Raji (cell line): ENCODE results near the gene NGEF.

Experiments
- POLR2A ChIP-seq: IDR thresholded peaks from 2 replicates; pipeline ENCODE4 v1.6.1; 2011; ENCODE audit warnings: low read depth, low read length, control low read depth; ENCODE audit not compliant: insufficient read depth

NGEF gene

GRCh38 chr2:232925821-232926156 is 87.3 kb downstream of the NGEF start:
- no peak for TF ChIP-seq POLR2A

DNA sequence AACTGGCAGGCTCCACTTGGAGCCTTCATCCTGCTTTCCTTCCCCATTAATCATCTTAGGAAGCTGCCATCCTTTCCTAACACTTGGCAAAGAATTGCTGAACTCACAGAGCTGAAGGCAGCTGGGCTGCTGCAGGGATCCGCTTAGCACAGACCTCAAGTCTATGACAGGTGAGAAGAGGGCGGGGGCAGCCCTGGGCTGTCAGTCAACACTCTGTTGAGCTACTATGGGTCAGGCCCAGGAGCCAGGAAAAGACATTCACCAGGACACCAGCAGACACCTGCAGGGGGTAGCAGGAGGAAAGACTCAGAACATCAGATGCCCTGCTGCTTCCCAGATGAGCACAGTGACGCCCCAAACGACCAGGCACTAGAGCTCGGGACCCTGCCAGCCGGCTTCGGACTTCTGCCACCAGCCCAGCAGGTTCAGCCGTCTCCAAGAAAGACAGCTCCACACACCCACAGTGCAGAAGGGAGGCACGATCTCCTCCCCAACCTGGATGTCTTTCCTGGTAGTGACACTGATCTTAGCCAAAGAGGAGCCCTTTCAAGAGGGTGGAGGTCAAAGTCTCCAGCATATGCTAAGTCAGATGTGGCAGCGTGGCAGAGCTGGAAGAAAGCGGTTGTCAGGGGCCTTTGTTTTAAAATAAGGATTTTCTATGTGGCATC is 87.8 kb downstream of the NGEF start:
- TF ChIP-seq POLR2A = no peak

DNA sequence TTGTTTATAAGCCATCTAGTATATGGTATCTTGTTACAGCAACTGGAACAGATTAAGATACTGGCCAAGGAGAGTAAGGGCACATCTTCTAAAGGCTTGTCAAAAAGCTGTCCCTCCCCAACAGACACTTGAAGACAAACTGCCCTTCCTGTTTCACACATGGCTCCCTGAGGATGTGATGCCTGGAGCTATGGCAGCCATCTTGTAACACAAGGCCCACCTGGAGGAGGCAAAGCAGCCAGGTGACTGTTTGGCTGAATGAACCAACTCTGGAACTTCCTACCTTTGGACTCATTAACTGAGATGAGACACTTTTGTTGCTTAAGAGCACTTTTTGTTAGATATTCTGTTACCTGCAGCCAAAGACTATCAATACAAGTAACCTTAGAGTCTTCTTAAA is 88.6 kb downstream of the NGEF start:
- no peak for TF ChIP-seq POLR2A

GRCh38 chr2:232920760-232921159 is 92.3 kb downstream of the NGEF start:
- TF ChIP-seq POLR2A = no peak

DNA sequence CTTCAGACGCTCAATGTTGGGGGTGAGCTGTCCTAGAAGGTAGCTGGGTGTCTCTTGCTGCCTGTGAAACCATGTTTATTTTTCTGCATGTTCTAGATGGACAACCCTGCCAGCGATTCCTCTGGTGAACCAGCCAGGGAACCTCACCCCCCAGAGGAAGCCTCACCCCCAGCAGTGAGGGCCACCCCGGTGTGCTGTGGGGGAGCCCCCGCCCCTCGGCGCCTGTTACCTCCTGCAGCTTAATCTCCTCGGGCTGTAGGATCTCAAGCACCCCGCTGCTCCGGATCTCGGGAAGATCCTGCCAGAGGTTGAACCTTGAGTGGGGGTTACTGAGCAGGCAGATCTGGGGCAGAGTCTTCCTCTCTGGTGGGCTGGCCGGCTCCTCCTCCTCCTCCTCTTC is 93.0 kb downstream of the NGEF start:
- no peak for TF ChIP-seq POLR2A

GRCh38 chr2:232919141-232919540 is 93.9 kb downstream of the NGEF start:
- no peak for TF ChIP-seq POLR2A

DNA sequence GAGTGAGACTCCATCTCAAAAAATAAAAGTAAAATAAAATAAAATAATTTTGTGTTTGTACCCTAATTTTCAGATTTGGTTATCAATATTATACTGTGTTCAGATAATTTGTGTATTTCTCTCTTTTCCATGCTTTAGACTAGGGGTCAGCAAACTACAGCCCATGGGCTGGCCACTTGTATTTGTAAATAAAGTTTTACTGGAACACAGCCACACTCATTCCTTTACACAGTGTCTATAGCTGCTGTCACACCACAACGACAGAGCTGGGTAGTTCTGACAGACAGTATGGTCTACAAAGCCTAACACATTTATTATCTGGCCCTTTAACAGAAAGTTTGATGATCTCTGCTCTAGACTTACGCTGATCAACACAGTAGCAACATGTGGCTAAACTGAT is 99.2 kb downstream of the NGEF start:
- TF ChIP-seq POLR2A = no peak

DNA sequence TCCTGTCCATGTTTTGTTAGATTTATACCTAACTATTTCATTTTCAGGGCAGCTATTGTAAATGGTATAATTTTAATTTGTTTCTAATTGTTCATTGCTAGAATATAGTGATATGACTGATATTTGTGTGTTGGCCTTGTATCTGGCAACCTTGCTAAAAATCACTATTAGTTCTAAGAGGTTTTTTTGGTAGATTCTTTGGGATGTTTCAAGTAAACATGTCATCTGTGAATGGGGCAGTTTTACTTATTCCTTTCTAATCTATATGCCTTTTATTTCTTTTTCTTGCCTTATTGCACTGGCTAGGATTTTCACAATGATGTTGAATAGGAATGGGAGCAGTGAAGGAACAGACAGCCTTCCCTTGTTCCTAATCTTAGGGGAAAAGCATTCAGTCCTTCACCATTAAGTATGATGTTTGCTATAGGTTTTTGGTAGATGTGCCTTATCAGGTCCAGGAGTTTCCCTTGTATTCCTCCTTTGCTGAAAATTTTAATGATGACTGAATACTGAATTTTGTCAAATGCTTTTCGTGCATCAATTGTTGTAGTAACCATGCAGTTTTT is 101.3 kb downstream of the NGEF start:
- TF ChIP-seq POLR2A = no peak

DNA sequence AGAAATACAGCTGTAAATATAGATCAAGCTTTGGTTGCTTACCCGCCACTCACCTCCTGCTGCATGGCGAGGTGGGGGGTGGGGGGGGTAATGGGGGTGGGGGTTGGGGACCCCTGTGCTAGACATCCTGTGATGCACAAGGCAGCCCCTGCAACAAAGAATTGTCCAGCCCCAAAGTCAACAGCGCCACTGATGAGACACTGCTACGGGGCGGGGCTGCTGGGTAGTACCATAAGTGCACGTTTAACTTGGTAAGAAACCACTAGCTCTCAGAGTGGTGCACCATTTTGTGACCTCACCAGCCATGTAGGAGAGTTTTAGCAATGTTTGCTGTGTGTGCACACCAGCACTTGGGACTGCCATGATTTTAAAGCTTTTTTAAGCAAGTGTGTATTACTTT is 102.7 kb downstream of the NGEF start:
- no peak for TF ChIP-seq POLR2A

DNA sequence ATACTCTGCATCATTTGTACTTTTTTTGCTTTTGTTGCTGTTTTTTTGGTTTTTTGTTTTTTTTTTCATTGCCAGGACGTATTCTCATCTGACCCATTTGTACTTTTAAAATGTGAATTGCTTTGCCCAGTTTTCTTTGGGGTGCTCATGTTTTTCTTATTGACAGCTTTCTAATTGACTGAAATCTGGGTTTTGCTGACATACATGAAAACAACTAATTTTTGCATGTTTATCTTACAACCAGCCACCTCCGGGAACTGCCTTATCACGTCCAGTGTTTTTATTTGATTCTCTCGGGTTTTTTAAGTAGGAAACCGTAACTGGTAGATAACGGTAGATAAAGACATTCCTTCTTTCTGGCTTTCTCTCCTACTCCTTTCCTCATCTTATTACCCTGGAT is 104.4 kb downstream of the NGEF start:
- TF ChIP-seq POLR2A = no peak

DNA sequence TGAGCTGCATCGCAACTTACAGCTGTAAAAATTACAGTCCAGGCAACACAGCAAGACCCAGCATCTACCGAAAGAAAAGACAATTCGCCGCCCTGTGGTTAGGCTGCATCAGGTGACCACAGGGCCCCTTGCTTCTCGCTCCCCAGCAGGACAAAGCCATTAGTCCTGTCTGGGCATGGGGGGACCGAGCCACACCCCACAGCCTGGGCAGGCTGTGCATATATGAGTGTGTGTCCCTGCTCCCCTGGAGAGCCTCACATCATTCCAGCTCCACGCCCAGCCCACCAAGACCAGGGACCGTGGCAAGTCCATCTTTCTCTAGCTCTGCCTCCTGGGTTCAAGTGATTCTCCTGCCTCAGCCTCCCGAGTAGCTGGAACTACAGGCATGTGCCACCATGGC is 109.1 kb downstream of the NGEF start:
- TF ChIP-seq POLR2A = no peak

- TF ChIP-seq POLR2A = no peak
These were observed 111.1 kb downstream of the NGEF start for GRCh38 chr2:232901736-232902578.

DNA sequence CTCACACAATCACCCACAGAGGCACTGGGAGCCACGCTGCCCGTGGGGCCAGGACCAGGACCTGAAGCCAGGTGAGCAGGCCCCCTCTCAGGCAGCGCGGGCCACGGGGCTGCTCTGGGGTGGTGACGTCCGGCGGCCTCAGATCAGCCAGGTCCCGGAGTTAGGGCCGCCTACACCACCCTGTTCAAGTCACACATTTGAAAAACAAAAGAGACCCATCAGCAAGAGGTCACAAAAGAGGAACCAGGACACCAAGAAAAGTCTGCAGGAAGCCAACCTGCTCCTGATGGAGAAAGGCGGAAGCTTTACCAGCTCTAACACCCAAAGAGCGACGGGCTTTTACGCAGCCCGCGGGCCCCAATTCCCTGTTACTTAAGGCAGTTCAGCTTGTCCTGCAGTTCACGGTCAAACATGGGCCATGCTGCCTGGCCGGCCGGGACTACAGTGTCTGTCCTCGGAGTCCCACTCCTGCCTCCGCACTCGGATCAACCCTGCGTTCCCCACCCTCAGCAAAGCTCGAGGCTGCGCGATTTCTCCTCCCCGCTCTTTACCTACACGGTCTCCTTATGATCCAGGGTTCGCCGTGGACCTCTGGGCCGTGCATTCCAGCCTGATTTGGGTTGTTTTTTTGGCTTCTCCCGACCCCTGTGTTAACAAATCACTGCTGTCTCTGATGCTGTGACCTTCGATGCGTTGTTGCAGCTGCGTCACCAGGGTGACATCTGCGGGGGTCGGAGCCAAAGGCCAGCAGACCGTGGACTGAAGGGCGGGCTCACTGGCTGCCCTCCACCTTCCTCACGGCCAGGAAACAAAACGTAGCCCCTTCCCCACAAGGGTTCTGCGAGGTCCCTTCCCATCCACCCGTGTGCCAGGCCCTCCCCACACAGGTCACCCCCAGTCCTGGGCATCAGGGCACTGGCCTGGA is 112.0 kb downstream of the NGEF start:
- no peak for TF ChIP-seq POLR2A

DNA sequence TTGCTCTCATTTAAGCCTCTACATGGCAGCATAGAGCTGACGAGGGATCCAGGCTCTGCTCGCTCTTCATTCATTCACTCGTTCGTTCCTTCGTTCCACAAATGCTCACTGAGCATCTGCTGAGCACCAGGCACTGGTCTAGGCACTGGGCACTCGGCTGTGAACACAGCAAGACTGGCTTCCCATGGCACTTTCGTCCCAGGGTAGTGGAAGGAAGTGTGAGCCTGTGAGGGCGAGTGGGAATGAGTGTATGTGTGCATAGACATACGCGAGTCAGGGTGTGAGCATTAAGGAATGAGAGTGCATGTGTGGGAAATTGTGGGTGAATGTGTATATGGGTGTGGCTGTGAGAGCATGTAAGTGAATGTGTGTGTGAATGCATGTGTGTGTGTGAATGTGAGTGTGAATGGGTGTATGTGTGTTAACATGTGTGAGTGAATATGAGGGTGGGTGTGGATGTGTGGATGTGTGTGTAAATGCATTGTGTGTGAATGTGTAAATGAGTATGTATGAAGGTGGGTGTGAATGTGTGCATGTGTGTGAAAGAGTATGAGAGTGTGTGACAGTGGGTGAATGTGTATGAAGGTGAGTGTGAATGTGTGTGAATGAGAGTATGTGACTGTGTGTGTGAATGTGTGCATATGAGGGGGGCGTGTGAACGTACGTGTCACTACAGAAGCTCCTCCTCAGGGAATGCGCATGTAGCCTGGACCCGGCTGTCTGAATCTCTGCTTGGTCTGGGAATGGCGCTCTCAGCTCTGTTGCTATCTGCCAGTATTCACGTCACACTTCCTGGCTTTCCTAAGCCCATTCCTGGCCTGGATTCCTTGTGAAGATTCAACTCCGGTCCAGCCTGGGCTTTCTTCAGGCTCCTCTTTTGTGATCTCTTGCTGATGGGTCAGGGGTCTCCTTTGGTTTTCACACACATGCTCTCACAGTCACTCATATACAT is 114.2 kb downstream of the NGEF start:
- no peak for TF ChIP-seq POLR2A
